Prostate gland (tissue), 2 donors: ENCODE measurements around the gene ARHGAP31. TPM values are rescaled to one million over a fixed set of nuclear protein-coding genes. Genes with fewer than 3 reads are reported as not detected.

ENCODE experiments used
- DNase-seq: peaks from one replicate; pipeline ENCODE4 v3.0.0-alpha.2; 2019; ENCODE audit warnings: low spot score
- H3K27ac ChIP-seq, 2 donors: fragments of 200-600 bp; sonication (generic); 2 replicates each; pipeline ENCODE4 v1.5.1; 2017 to 2019
- H3K27me3 ChIP-seq: fragments of 200-600 bp; sonication (generic); replicated peaks from 2 replicates; pipeline ENCODE4 v1.5.1; 2019; ENCODE audit not compliant: insufficient read depth
- H3K36me3 ChIP-seq, 2 donors: fragments of 200-600 bp; sonication (generic); 1 replicate in 1 of 2; 2 replicates in 1 of 2; pipeline versions ENCODE4 v1.5.1 to v1.8.1; 2017 to 2019
- H3K4me1 ChIP-seq: fragments of 200-600 bp; sonication (generic); replicated peaks from 2 replicates; pipeline ENCODE4 v1.5.1; 2019
- H3K4me3 ChIP-seq, 2 donors: fragments of 200-600 bp; sonication (generic); 2 replicates each; pipeline ENCODE4 v1.5.1; 2017 to 2019
- H3K9me3 ChIP-seq: fragments of 200-600 bp; sonication (generic); 2 replicates; pipeline ENCODE4 v1.5.1; 2017
- POLR2A ChIP-seq: fragments of 450-650 bp; IDR thresholded peaks from one replicate; pipeline ENCODE4 v1.6.1; 2016; ENCODE audit warnings: antibody characterized with exemption, mild to moderate bottlenecking
- POLR2AphosphoS5 ChIP-seq: sonication (generic); formaldehyde crosslinking; IDR thresholded peaks from one replicate; pipeline ENCODE4 v1.6.1; 2017; ENCODE audit warnings: antibody characterized with exemption
- WGBS: methylation state at CpG from one replicate; pipeline ENCODE4 v1.1.5; 2018; 5-methylcytosine and 5-hydroxymethylcytosine counted together
- intact Hi-C: fragments of 100-400 bp; cut with DNase I; formaldehyde crosslinking; loops from one replicate; pipeline ENCODE4 v1.14.2; 2022
- total RNA-seq, 2 donors: library from RNA; depleted of rRNA; stranded (reverse); fragments of >200 nt; gene quantifications; one replicate each; pipeline ENCODE4 v1.1.0, GENCODE V29; 2016
- TF ChIP-seq, protein P1 (sequence below), 4 experiments: fragments of 200-600 bp in 2 of 4; fragments of 450-650 bp in 2 of 4; sonication (generic) in 2 of 4; IDR thresholded peaks; 1 replicate in 3 of 4; 2 replicates in 1 of 4; pipeline ENCODE4 v1.5.1; 2016 to 2019; ENCODE audit warnings: antibody characterized with exemption in 4 of 4, mild to moderate bottlenecking in 2 of 4, moderate library complexity in 2 of 4

Gene ARHGAP31
- total RNA-seq, 2 donors from 2014 or later: 6.5 to 10.7 TPM

- no peaks in the 10 kb centered on the region for H3K27me3 ChIP-seq
- no peaks in the 10 kb centered on the region for H3K9me3 ChIP-seq
- intact Hi-C loops: no loop called here
- no peak overlapping the region for H3K4me3 ChIP-seq
- no peak overlapping the region for H3K27ac ChIP-seq
- no peaks in the 10 kb centered on the region for H3K4me1 ChIP-seq
- 66% methylated on average over 4 of the region's 4 CpGs for WGBS
- no peak for DNase-seq
- no peak for TF ChIP-seq POLR2AphosphoS5
- TF ChIP-seq, protein P1, sequence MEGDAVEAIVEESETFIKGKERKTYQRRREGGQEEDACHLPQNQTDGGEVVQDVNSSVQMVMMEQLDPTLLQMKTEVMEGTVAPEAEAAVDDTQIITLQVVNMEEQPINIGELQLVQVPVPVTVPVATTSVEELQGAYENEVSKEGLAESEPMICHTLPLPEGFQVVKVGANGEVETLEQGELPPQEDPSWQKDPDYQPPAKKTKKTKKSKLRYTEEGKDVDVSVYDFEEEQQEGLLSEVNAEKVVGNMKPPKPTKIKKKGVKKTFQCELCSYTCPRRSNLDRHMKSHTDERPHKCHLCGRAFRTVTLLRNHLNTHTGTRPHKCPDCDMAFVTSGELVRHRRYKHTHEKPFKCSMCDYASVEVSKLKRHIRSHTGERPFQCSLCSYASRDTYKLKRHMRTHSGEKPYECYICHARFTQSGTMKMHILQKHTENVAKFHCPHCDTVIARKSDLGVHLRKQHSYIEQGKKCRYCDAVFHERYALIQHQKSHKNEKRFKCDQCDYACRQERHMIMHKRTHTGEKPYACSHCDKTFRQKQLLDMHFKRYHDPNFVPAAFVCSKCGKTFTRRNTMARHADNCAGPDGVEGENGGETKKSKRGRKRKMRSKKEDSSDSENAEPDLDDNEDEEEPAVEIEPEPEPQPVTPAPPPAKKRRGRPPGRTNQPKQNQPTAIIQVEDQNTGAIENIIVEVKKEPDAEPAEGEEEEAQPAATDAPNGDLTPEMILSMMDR (IDR thresholded peaks at IDR 0.05): no peak
- no peak for TF ChIP-seq POLR2A
- no peaks in the 10 kb centered on the region for H3K36me3 ChIP-seq
Observed at GRCh38 chr3:119349354-119350041, 55.3 kb downstream of the ARHGAP31 start.

GRCh38 chr3:119350114-119350513 is 55.9 kb downstream of the ARHGAP31 start:
- DNase-seq: no peak

DNA sequence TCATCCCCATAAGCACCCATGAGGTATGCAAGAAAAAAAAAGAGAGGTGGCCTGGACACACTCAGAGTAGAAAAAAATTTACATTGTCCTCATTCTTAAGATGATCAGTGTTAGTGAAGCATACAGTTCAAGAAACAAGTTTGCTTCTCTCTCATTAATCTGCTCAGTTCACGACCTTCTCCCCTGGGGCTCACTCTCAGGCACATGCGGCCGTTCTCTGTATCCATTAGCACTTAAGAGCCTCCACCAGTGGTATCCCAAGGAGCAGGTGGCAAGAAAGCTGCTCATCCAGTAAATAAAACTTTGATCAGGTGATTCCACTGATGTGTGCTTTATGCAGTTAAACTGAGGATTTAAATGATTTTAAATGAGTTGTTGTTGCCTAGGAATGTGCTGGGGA is 57.4 kb downstream of the ARHGAP31 start:
- TF ChIP-seq POLR2A (no peak), POLR2AphosphoS5 (no peak)
- TF ChIP-seq, protein P1 (IDR thresholded peaks at IDR 0.05): no peak
- no peak overlapping the region for H3K27ac ChIP-seq
- H3K9me3 ChIP-seq: no peaks in the 10 kb centered on the region
- intact Hi-C loops: no loop called here
- H3K4me3 ChIP-seq: no peak overlapping the region
- H3K4me1 ChIP-seq: no peaks in the 10 kb centered on the region
- no peaks in the 10 kb centered on the region for H3K36me3 ChIP-seq
- no peak for DNase-seq
- 89% methylated on average over 3 of the region's 3 CpGs for WGBS
- H3K27me3 ChIP-seq: no peaks in the 10 kb centered on the region

More at GRCh38 chr3:119350114-119350513, 55.9 kb downstream of the ARHGAP31 start:
- Histone ChIP-seq H3K4me3 (no peak overlapping the region), H3K36me3 (no peaks in the 10 kb centered on the region), H3K27me3 (no peaks in the 10 kb centered on the region), H3K9me3 (no peaks in the 10 kb centered on the region), H3K27ac (no peak overlapping the region), H3K4me1 (no peaks in the 10 kb centered on the region)
- intact Hi-C loops: no loop called here
- WGBS: 57% methylated on average over 10 of the region's 10 CpGs
- TF ChIP-seq POLR2A (no peak), POLR2AphosphoS5 (peak; percentile 4)
- TF ChIP-seq, protein P1 (IDR thresholded peaks at IDR 0.05): no peak

DNA sequence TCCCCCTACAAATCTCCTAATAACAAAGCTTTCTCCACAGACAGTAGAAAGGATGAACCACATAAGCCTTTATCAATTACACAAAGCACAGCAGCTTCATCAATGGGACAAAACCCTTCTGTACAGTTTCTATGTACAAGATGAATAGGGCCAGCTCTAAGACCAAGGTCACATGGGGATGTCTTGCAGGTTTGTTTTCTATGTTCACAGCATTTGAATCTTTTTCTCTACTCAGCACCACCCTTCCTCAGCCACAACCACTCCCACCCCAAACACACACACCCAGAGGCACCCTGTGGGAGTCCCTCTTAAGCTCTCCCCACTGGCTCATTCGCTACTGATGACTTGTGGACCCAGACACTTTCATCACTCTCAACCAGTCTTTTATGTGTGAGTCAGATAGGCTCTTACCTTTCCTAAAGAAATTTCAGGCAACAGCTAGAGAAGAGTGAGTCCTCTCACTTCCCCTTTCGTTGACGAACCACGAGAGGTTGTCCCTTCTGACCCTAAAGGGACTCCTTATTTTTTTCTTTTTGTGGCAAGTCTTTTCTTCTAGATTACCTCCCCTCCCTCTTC is 57.9 kb downstream of the ARHGAP31 start:
- TF ChIP-seq POLR2A (no peak), POLR2AphosphoS5 (no peak)
- TF ChIP-seq, protein P1 (IDR thresholded peaks at IDR 0.05): no peak
- H3K4me3 ChIP-seq: no peak overlapping the region
- no peak overlapping the region for H3K27ac ChIP-seq
- H3K4me1 ChIP-seq: no peaks in the 10 kb centered on the region
- WGBS: 71% methylated on average over 4 of the region's 4 CpGs
- no peak for DNase-seq
- H3K27me3 ChIP-seq: no peaks in the 10 kb centered on the region
- intact Hi-C loops: no loop called here
- no peaks in the 10 kb centered on the region for H3K9me3 ChIP-seq
- H3K36me3 ChIP-seq: no peaks in the 10 kb centered on the region
